A549 treated with CpdA at 1 μM for 4 hours (cell line): ENCODE data around the gene KRTDAP. TPM values are rescaled to one million over a fixed set of nuclear protein-coding genes. Genes with fewer than 3 reads are reported as not detected.

Source experiments
- total RNA-seq: library from RNA; stranded (reverse); fragments of 200-300 nt; extraction: Qiagen RNA extraction; gene quantifications from 5 replicates; pipeline ENCODE4 v1.2.3, GENCODE V29; 2022; ENCODE audit warnings: low read depth

The KRTDAP gene
- not detected in 5 replicates for total RNA-seq

GRCh38 chr19:35490364-35490763 is at the start of gene KRTDAP:
TSS of gene KRTDAP (minus strand) at chr19:35490464. CDS start at chr19:35490442, 22 bp downstream.

GRCh38 chr19:35533201-35533821 is 43.0 kb upstream of the KRTDAP start, which contains the start of gene GAPDHS:
TSS of gene GAPDHS (plus strand) at chr19:35533456. CDS start at chr19:35533528, 72 bp downstream.

GRCh38 chr19:35528218-35529038 is 38.2 kb upstream of the KRTDAP start, which contains the start of gene SBSN:
TSS of gene SBSN (minus strand) at chr19:35528311. CDS start at chr19:35528281, 30 bp downstream.

GRCh38 chr19:35513628-35514281 is 23.5 kb upstream of the KRTDAP start, which contains the start of gene DMKN:
TSS of gene DMKN (minus strand) at chr19:35513649. CDS start at chr19:35513475, 174 bp downstream.

GRCh38 chr19:35447606-35448469 is 42.4 kb downstream of the KRTDAP start, which contains the start of gene FFAR2:
TSS of gene FFAR2 (plus strand) at chr19:35448257. CDS start at chr19:35449715, 1,458 bp downstream.

Other genes starting within 250 kb of the KRTDAP start
- 6.8 to 11.0 TPM (median 9.6 TPM) in 5 replicates for gene LSR, start 241.5 kb downstream of the KRTDAP start, total RNA-seq
- 106 to 170 TPM (median 163 TPM) in 5 replicates for gene USF2, start 221.5 kb downstream of the KRTDAP start, total RNA-seq
- 0.05 to 0.73 TPM (median 0.13 TPM) in 3 of 5 replicates, not detected in the others for gene HAMP, start 207.9 kb downstream of the KRTDAP start, total RNA-seq
- not detected in 5 replicates for gene MAG, start 198.3 kb downstream of the KRTDAP start, total RNA-seq
- gene CD22, start 161.3 kb downstream of the KRTDAP start, total RNA-seq: 0.59 to 1.4 TPM (median 0.90 TPM) in 5 replicates
- gene FFAR1, start 142.6 kb downstream of the KRTDAP start, total RNA-seq: not detected in 5 replicates
- not detected in 5 replicates for gene FFAR3, start 132.0 kb downstream of the KRTDAP start, total RNA-seq
- gene GPR42, start 119.4 kb downstream of the KRTDAP start, total RNA-seq: not detected in 5 replicates
- gene FFAR2, start 42.2 kb downstream of the KRTDAP start, total RNA-seq: 0.06 TPM in 1 of 5 replicates, not detected in the others
- 30.7 to 39.2 TPM (median 32.3 TPM) in 5 replicates for gene DMKN, start 23.2 kb upstream of the KRTDAP start, total RNA-seq
- gene SBSN, start 37.8 kb upstream of the KRTDAP start, total RNA-seq: 3.3 to 4.8 TPM (median 3.7 TPM) in 5 replicates
- gene GAPDHS, start 43.0 kb upstream of the KRTDAP start, total RNA-seq: not detected in 5 replicates
- gene TMEM147, start 55.2 kb upstream of the KRTDAP start, total RNA-seq: 333 to 446 TPM (median 432 TPM) in 5 replicates
- 0.01 TPM in 1 of 5 replicates, not detected in the others for gene ATP4A, start 73.2 kb upstream of the KRTDAP start, total RNA-seq
- gene PMIS2, start 95.7 kb upstream of the KRTDAP start, total RNA-seq: not detected in 5 replicates
- gene HAUS5, start 122.3 kb upstream of the KRTDAP start, total RNA-seq: 12.9 to 17.2 TPM (median 14.8 TPM) in 5 replicates
- 143 to 210 TPM (median 201 TPM) in 5 replicates for gene RBM42, start 138.6 kb upstream of the KRTDAP start, total RNA-seq
- gene ETV2, start 151.3 kb upstream of the KRTDAP start, total RNA-seq: 1.5 to 2.6 TPM (median 2.4 TPM) in 5 replicates
- gene COX6B1, start 157.9 kb upstream of the KRTDAP start, total RNA-seq: 1,280 to 1,484 TPM (median 1,422 TPM) in 5 replicates
- gene UPK1A, start 176.1 kb upstream of the KRTDAP start, total RNA-seq: 0.62 to 1.1 TPM (median 0.86 TPM) in 5 replicates
- gene ZBTB32, start 214.1 kb upstream of the KRTDAP start, total RNA-seq: not detected in 5 replicates
- 51.4 to 66.0 TPM (median 58.9 TPM) in 5 replicates for gene KMT2B, start 227.5 kb upstream of the KRTDAP start, total RNA-seq